Measurements from ENCODE around the gene NFATC2IP. TPM values are rescaled to one million over a fixed set of nuclear protein-coding genes. Genes with fewer than 3 reads are reported as not detected.
"Not testable (repeated sequence)": the region's sequence is repeated elsewhere in the genome, so short reads cannot be mapped to it uniquely, and the experiment has no call there.

NFATC2IP gene
- total RNA-seq, 2 experiments from 2014 or later: 65.6 to 74.4 TPM

- Mint-ChIP-seq H3K27ac (no peak overlapping the region), H3K27me3 (no peaks in the 10 kb centered on the region), H3K36me3 (peaks cover 8% of the 10 kb centered on the region), H3K9me3 (peaks cover 3% of the 10 kb centered on the region), H3K4me1 (peaks cover 18% of the 10 kb centered on the region), H3K4me3 (peak overlapping the region; percentile 96)
- no peak for DNase-seq
These were observed 27.5 kb upstream of the NFATC2IP start for GRCh38 chr16:28923231-28923587.

GRCh38 chr16:28923652-28924398 is 26.9 kb upstream of the NFATC2IP start:
- H3K4me1 Mint-ChIP-seq: peaks cover 18% of the 10 kb centered on the region
- H3K4me3 Mint-ChIP-seq: peak overlapping the region; percentile 96

GRCh38 chr16:28924399-28924761 is 26.4 kb upstream of the NFATC2IP start:
- Mint-ChIP-seq H3K4me3 (peak overlapping the region; percentile 96), H3K27me3 (no peaks in the 10 kb centered on the region), H3K27ac (peak overlapping the region; percentile 98), H3K36me3 (peaks cover 8% of the 10 kb centered on the region), H3K4me1 (peaks cover 18% of the 10 kb centered on the region), H3K9me3 (peaks cover 3% of the 10 kb centered on the region)
- no peak for DNase-seq

More at GRCh38 chr16:28923652-28924398, 26.9 kb upstream of the NFATC2IP start:
- peaks cover 3% of the 10 kb centered on the region for H3K9me3 Mint-ChIP-seq
- DNase-seq: no peak
- peaks cover 8% of the 10 kb centered on the region for H3K36me3 Mint-ChIP-seq
- H3K27me3 Mint-ChIP-seq: no peaks in the 10 kb centered on the region
- H3K27ac Mint-ChIP-seq: no peak overlapping the region

- Mint-ChIP-seq H3K27me3 (no peaks in the 10 kb centered on the region), H3K4me3 (peak within 1 kb of the TSS; percentile 96), H3K9me3 (peaks cover 3% of the 10 kb centered on the region), H3K4me1 (peaks cover 18% of the 10 kb centered on the region), H3K27ac (peak within 1 kb of the TSS; percentile 98), H3K36me3 (peaks cover 6% of the 10 kb centered on the region)
- DNase-seq: peak; percentile 98
These were observed 25.9 kb upstream of the NFATC2IP start, which contains the start of gene RABEP2 for GRCh38 chr16:28924762-28925385. TSS of gene RABEP2 (minus strand) at chr16:28925238. CDS start at chr16:28925163, 75 bp downstream.

- H3K4me1 Mint-ChIP-seq: peaks cover 22% of the 10 kb centered on the region
These were observed 25.1 kb upstream of the NFATC2IP start for GRCh38 chr16:28925386-28926228.

GRCh38 chr16:28926284-28926683 is 24.5 kb upstream of the NFATC2IP start:
- not testable (repeated sequence) for H3K36me3 Mint-ChIP-seq, DNase-seq, H3K9me3 Mint-ChIP-seq, H3K27me3 Mint-ChIP-seq
- Mint-ChIP-seq H3K4me1 (peaks cover 29% of the 10 kb centered on the region), H3K27ac (peak overlapping the region; percentile 98), H3K4me3 (peak overlapping the region; percentile 96)

More at GRCh38 chr16:28925386-28926228, 25.1 kb upstream of the NFATC2IP start:
- Mint-ChIP-seq H3K27me3 (no peaks in the 10 kb centered on the region), H3K27ac (peak overlapping the region; percentile 98), H3K36me3 (peaks cover 6% of the 10 kb centered on the region), H3K9me3 (peaks cover 3% of the 10 kb centered on the region), H3K4me3 (peak overlapping the region; percentile 96)
- DNase-seq: peak; percentile 90

GRCh38 chr16:28927815-28928214 is 22.9 kb upstream of the NFATC2IP start:
- Mint-ChIP-seq H3K4me1 (peaks cover 29% of the 10 kb centered on the region), H3K36me3 (no peaks in the 10 kb centered on the region), H3K9me3 (peaks cover 3% of the 10 kb centered on the region), H3K4me3 (no peak overlapping the region), H3K27me3 (no peaks in the 10 kb centered on the region), H3K27ac (no peak overlapping the region)
- DNase-seq: no peak

- Mint-ChIP-seq H3K4me1 (peaks cover 19% of the 10 kb centered on the region), H3K36me3 (peaks cover under 1% of the 10 kb centered on the region), H3K9me3 (peaks cover 3% of the 10 kb centered on the region), H3K4me3 (no peak overlapping the region), H3K27ac (peak overlapping the region; percentile 67), H3K27me3 (no peaks in the 10 kb centered on the region)
- DNase-seq: no peak
These were observed 20.5 kb upstream of the NFATC2IP start for GRCh38 chr16:28930203-28930602.

GRCh38 chr16:28930652-28931051 is 20.1 kb upstream of the NFATC2IP start:
- Mint-ChIP-seq H3K9me3 (peaks cover 3% of the 10 kb centered on the region), H3K27me3 (no peaks in the 10 kb centered on the region), H3K4me1 (peaks cover 21% of the 10 kb centered on the region), H3K27ac (peak overlapping the region; percentile 67), H3K4me3 (no peak overlapping the region), H3K36me3 (peaks cover 4% of the 10 kb centered on the region)
- DNase-seq: no peak

GRCh38 chr16:28931801-28932225 is 18.9 kb upstream of the NFATC2IP start, which contains the start of gene CD19:
TSS of gene CD19 (plus strand) at chr16:28931971. CDS start at chr16:28932001, 30 bp downstream.
- H3K27me3 Mint-ChIP-seq: no peaks in the 10 kb centered on the region
- H3K27ac Mint-ChIP-seq: peak within 1 kb of the TSS; percentile 67
- peaks cover 25% of the 10 kb centered on the region for H3K4me1 Mint-ChIP-seq
- DNase-seq: no peak
- peak within 1 kb of the TSS; percentile 47 for H3K4me3 Mint-ChIP-seq
- H3K9me3 Mint-ChIP-seq: no peaks in the 10 kb centered on the region
- peaks cover 4% of the 10 kb centered on the region for H3K36me3 Mint-ChIP-seq

GRCh38 chr16:28932339-28933141 is 18.2 kb upstream of the NFATC2IP start:
- no peak overlapping the region for H3K27ac Mint-ChIP-seq

GRCh38 chr16:28933171-28933570 is 17.6 kb upstream of the NFATC2IP start:
- H3K4me1 Mint-ChIP-seq: peaks cover 25% of the 10 kb centered on the region
- DNase-seq: no peak
- no peak overlapping the region for H3K4me3 Mint-ChIP-seq
- H3K27ac Mint-ChIP-seq: no peak overlapping the region
- no peaks in the 10 kb centered on the region for H3K27me3 Mint-ChIP-seq
- H3K36me3 Mint-ChIP-seq: peaks cover 4% of the 10 kb centered on the region
- H3K9me3 Mint-ChIP-seq: no peaks in the 10 kb centered on the region

More at GRCh38 chr16:28932339-28933141, 18.2 kb upstream of the NFATC2IP start:
- no peak for DNase-seq
- H3K36me3 Mint-ChIP-seq: peaks cover 4% of the 10 kb centered on the region
- peak overlapping the region; percentile 47 for H3K4me3 Mint-ChIP-seq
- no peaks in the 10 kb centered on the region for H3K27me3 Mint-ChIP-seq
- no peaks in the 10 kb centered on the region for H3K9me3 Mint-ChIP-seq
- peaks cover 25% of the 10 kb centered on the region for H3K4me1 Mint-ChIP-seq

- H3K27me3 Mint-ChIP-seq: no peaks in the 10 kb centered on the region
- H3K36me3 Mint-ChIP-seq: peaks cover 4% of the 10 kb centered on the region
- H3K4me1 Mint-ChIP-seq: peaks cover 23% of the 10 kb centered on the region
- peak overlapping the region; percentile 69 for H3K4me3 Mint-ChIP-seq
- DNase-seq: no peak
- H3K9me3 Mint-ChIP-seq: no peaks in the 10 kb centered on the region
- no peak overlapping the region for H3K27ac Mint-ChIP-seq
These were observed 15.4 kb upstream of the NFATC2IP start for GRCh38 chr16:28935346-28935745.

Data from activated naive CD8-positive, alpha-beta T cell treated with anti-CD3 and anti-CD28 coated beads for 36 hours (primary cell).